Peyer's patch (tissue), 4 donors: ENCODE results near the gene TUBA3D.
"Not testable (repeated sequence)": the region's sequence is repeated elsewhere in the genome, so short reads cannot be mapped to it uniquely, and the experiment has no call there.

Source experiments
- CTCF ChIP-seq, 6 experiments: fragments of 450-650 bp in 4 of 6; fragments of 200-600 bp in 2 of 6; sonication (generic) in 1 of 6; IDR thresholded peaks; one replicate each; pipeline ENCODE4 v1.5.1; 2017 to 2019; ENCODE audit warnings: antibody characterized with exemption in 6 of 6, mild to moderate bottlenecking in 3 of 6, moderate library complexity in 1 of 6
- POLR2A ChIP-seq, 2 donors: fragments of 450-650 bp; IDR thresholded peaks; one replicate each; pipeline ENCODE4 v1.5.1; 2017; ENCODE audit warnings: antibody characterized with exemption in 2 of 2, mild to moderate bottlenecking in 2 of 2, moderate library complexity in 2 of 2

DNA sequence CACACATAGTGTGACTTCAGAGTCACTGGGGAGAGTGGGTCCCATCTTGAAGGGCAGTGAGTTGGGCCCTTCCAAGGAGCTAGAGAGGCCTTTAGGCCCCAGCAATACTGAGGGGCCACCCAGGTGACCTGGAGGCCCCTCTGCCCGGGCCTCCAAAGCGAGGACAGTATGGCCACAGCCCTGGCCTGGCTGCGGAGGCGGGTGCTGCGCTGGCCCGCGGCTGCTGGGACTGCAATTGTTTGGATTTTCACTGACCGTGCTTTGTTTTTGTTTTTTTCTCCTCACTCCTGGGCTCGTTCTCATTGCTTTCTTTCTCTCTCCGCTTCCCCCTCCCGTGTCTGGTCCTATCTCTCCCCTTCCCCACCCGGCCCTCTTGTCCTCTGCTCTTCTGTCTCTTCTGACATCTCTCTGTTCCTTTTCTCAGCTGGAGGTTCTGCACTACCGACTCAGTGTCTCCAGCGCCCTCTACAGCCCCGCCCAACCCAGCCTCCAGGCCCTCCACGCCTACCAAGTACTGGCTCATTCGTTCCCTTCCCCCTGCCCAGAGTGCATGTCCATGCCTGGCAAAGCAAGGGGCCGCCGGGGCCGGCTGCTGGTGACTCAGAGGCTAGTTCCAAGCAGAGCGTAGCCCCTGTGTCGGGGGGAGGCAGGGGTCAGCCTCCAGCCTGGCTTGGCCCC, 35.5 kb downstream of the TUBA3D start:
- not testable (repeated sequence) for TF ChIP-seq POLR2A, CTCF (IDR thresholded peaks at IDR 0.05)
